GM19324 (cell line): ENCODE data around the gene CACNB2.

ENCODE experiments used
- ATAC-seq: cut with Tn5 transposase; IDR thresholded peaks from one replicate; pipeline ENCODE4 v1.9.1; 2021; ENCODE audit warnings: mild to moderate bottlenecking, moderate library complexity; ENCODE audit not compliant: unreplicated experiment, low FRiP score

The CACNB2 gene

GRCh38 chr10:18140149-18140956 is at the start of gene CACNB2:
CACNB2 (plus strand) TSS chr10:18140424.
- ATAC-seq, result no peak

DNA sequence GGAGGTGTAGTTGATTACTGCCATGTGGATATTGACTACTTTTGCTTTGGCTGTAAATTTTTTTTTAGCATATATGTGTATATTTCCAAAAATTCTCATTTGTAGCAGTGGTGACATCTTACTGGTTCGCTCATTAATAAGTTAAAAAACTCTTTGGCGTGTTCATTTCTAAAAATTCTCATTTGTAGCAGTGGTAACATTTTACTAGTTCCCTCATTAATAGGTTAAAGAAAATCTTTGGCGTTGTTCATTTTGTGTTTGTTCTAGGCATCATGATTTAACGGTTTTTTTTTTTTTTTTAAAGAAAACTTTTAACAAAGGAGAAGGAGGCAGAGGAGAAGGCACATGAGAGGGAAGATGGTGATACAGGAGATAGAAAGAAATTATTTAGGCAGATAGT is 45.9 kb upstream of the CACNB2 start:
- ATAC-seq, result no peak

- no peak for ATAC-seq
These were observed 45.4 kb upstream of the CACNB2 start for GRCh38 chr10:18094793-18095192.

DNA sequence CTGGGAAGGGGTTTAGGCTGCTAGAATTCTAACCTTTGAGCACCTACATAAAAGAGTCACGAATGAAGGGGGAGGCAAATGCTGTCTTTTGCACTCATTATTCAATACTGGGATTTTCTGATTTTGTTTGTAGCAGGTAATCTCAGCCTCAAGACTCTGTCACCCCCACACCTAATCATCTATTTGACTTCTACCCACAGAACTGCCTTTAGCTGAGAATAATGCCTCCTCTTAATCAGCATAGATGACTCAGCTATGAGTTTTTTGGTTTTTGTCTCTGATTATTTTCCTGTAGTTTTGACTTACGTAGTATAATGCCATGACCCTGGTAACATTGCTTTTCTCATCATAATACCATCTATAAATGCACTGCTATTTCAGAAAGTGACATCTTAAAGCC is 42.7 kb upstream of the CACNB2 start:
- no peak for ATAC-seq

- no peak for ATAC-seq
These were observed 42.0 kb upstream of the CACNB2 start for GRCh38 chr10:18098201-18098600.

DNA sequence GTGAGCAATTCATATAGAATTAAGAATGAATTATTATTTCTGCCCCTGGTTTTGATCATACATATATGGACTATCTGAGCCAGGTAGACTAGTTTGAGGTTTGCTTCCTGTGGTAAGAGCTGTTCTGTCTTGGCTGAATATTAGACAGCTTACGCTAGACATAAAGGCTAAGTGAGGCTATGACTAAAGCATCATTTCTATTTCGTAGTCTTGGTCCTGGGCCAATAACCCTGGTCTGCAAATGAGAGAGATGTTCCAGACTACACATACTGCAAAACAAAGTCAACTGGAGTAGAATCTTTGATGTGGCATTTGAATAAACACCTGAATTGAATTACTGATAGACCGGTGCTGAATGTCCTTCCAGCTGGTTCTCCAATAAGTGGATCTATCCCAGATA is 40.8 kb upstream of the CACNB2 start:
- ATAC-seq, result no peak

DNA sequence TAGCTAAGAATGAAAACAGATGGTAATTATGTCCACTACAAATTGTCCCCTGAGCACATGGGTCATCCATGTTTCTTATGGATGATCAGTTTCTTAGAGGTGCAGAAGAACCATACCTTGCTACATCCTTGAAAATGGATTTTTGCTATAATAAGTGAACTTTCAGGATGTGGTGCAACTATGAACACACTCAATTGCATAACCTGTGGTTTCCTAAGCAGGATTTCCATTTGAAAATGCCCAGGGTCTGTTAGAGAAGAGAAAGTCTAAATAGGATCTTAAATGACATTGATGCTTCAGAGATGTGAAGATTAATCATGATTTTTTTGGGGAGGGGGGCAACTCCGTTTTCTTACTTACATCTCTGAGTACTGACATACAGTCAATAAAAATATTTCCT is 39.6 kb upstream of the CACNB2 start:
- ATAC-seq, result no peak

DNA sequence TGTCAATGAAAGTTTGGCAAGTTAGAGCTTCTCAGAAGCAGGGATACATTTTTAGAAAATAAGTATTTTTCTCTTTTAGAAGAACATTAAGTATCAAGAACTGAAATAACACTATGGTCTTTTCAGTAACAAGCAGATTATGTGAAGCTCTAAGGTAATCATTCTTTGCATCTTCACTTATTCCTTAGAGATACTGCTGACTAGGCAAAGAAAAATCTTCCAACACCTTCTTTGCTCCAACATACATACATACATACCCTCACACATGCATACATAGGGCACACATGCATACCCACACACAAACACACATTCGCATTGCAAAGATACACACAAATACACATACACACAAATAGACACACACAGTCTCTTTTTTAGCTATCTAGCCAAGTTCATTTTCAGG is 37.8 kb upstream of the CACNB2 start:
- no peak for ATAC-seq

DNA sequence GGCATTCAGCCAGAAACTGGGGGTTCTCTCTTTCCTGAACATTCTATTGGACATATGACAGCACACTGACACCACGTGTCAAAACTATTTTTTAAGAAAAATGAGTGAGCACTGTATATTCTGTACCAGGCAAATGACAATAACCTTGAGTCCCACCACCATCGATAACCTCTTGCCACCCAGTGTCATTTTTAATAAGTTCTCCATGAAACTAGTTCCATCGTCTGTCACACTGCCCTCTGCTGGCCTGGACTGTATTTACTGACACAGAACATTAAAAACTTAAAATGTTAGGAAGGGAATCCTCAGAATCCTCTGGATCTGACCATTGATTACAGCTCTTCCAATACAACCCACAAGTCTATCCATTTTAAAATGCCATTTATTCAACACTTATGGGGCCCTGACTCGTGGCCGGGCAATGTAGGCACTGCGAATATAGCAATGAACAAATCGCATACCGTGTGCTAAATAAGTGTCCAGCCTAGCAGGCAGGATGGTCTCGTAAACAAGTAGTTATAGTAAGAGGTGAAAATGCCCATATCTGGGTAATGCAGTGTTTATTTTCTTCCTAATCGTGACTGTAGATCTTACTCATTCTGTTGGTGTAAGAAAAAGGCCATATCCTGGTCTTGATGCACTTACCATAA is 35.9 kb upstream of the CACNB2 start:
- no peak for ATAC-seq

DNA sequence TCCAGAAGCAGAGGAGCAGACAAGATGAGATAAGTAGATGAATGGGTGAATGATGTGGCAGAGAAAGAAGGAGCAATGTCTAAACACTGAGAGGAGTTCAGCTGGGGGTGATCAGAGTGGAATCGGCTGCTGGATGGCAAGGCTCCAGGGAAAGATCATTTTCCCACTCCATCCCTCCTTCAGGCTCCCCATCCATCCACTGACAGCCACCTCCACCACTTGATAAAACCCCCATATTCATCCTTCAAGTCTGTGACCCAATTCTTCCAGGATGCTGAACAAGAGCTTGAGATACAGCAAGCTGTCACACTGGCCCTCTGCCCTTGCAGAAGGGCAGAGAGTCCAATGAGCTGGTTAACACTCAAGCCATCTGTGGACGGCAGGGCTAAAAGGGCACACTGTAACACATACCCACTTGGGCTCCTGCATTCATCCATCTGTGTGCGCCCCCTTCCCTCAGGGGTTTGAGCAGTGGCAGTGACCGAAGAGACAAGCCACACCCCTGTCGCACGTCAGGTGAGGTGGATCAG is 30.8 kb upstream of the CACNB2 start:
- no peak for ATAC-seq

DNA sequence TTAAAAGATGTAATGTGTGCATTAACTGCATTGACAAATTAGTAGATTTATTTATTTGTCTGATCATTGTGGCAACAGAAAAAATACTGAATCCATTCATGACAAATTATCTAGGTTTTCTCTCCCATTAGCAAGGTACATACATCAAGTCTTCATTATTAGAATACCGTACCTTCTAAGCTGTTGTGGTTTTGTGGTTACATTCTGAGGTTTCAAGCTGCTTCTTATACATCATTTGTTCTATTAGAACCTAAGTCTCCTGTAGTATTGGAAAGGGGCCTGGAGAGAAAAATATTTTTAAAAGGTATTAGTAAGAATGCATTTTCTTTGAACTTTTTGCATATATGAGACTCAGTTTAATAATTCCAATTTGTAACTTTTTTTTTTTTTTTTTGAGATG is 26.3 kb upstream of the CACNB2 start:
- no peak for ATAC-seq

DNA sequence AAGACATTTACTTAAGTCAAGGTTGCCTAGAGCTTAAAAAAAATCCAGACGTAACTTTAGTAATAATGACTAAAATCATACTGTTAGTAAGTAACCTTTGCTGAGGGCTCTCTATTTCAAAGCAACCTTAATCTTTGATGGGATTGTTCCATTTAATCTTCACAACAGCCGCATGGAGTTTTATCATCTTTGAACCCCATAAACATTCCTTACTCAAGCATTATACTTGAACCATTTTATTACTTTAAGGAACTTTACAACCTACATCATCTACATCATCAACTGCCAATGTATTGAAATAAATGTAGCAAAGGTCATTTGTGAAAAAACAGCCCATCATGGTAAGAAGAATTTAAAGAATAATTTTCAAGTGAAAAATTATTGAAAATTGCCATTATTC is 22.9 kb upstream of the CACNB2 start:
- no peak for ATAC-seq

GRCh38 chr10:18122753-18123152 is 17.5 kb upstream of the CACNB2 start:
- no peak for ATAC-seq

DNA sequence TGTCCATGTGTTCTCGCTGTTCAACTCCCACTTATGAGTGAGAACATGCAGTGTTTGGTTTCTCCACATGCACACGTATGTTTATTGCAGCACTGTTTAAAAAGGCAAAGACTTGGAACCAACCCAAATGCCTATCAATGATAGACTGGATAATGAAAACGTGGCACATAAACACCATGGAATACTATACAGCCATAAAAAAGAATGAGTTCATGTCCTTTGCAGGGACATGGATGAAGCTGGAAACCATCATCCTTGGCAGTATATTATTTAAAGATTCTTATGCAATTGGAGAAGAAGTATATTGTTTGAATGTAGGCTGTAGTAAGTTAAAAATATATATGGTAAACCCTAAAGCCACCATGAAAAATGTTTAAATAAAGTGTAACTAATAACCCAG is 7.2 kb upstream of the CACNB2 start:
- ATAC-seq, result no peak

DNA sequence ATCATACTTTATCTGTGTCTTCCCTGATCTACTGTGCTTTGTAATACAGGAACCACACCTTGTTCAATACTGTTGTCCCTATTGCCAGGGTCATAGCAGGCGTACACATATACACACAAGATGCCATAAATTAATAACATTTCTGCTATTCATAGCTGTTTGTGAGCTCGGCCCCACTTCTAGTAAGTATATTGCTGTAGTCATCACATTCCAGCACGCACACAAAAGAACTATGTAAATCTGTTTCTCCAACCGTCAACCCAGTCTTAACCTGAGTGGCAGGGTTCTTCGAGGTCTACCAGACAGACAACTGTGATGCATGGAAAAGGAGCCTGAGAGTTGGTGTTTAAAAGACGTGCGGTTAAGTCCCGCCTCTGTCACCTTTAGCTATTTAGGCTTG is 5.7 kb upstream of the CACNB2 start:
- ATAC-seq, result no peak

DNA sequence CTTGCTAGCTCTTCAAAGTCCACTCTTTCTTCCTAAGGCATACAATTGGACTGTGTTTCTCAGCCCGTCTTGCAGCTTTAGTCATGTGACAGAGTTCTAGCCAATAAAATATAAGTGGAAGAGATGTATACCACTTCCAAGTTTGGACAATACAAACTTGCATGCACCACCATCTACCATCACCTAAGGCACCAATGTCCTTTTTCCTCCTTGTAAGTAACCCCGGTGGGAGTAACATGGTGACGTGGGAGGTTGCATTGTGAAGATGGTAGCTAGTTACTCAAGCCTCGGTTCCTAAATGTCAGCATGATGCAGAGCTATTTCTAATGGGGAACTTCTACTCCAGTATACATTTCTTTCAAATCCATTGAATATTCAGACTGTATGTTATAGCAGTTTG is 5.3 kb upstream of the CACNB2 start:
- ATAC-seq, result no peak

- ATAC-seq, result no peak
These were observed 4.0 kb upstream of the CACNB2 start for GRCh38 chr10:18136073-18136791.

- no peak for ATAC-seq
These were observed 3.1 kb upstream of the CACNB2 start for GRCh38 chr10:18137111-18137510.

GRCh38 chr10:18140957-18141845 is 977 bp downstream of the CACNB2 start:
- ATAC-seq, result no peak

- no peak for ATAC-seq
These were observed 1.9 kb downstream of the CACNB2 start for GRCh38 chr10:18142151-18142550.
